ENCODE data around the gene TTC33.

TTC33 gene

GRCh38 chr5:40676613-40677343, 79.0 kb downstream of the TTC33 start:
- H3K4me3 ChIP-seq (ENCODE audit: low read depth, low read length): no peak overlapping the region
- TF ChIP-seq, protein P1, sequence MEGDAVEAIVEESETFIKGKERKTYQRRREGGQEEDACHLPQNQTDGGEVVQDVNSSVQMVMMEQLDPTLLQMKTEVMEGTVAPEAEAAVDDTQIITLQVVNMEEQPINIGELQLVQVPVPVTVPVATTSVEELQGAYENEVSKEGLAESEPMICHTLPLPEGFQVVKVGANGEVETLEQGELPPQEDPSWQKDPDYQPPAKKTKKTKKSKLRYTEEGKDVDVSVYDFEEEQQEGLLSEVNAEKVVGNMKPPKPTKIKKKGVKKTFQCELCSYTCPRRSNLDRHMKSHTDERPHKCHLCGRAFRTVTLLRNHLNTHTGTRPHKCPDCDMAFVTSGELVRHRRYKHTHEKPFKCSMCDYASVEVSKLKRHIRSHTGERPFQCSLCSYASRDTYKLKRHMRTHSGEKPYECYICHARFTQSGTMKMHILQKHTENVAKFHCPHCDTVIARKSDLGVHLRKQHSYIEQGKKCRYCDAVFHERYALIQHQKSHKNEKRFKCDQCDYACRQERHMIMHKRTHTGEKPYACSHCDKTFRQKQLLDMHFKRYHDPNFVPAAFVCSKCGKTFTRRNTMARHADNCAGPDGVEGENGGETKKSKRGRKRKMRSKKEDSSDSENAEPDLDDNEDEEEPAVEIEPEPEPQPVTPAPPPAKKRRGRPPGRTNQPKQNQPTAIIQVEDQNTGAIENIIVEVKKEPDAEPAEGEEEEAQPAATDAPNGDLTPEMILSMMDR (IDR thresholded peaks at IDR 0.05; ENCODE audit: low read depth, low read length): no peak

DNA sequence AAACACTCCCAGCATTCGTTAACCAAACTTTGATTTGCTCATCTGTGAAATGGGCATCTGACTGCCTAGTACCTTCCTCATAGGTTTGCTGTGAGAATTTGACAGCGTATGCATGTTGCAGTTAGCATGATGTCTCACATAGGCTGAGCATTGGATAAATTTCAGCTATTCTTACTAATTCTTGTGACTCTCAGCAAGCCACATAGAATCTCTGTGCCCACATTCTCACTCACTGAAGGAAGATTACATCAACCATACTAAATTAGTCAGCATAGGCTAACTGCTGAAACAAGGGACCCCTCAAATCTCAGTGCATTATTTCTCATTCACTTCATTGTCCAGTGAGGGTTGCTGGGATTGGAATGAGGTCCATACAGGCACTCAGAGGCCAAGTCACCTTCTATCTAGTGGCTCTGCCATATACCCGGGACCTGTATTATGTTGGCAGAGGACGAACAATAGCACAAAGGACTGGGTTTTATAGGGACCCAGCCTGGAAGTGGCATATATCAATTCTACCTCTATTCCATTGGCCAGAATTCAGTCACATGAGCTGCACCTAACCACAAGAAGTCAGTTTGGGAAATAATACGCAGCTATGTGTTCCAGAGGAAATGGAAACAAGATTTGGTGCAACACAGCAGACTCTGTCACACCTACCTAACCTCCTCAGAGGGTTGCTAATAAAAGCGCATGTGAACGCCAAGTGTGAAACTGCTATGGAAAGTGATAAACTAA, 80.2 kb downstream of the TTC33 start:
- H3K4me3 ChIP-seq (ENCODE audit: low read depth, low read length): no peak overlapping the region
- TF ChIP-seq, protein P1 (IDR thresholded peaks at IDR 0.05; ENCODE audit: low read depth, low read length): no peak

- H3K4me3 ChIP-seq (ENCODE audit: low read depth, low read length): no peak overlapping the region
- TF ChIP-seq, protein P1 (IDR thresholded peaks at IDR 0.05; ENCODE audit: low read depth, low read length): no peak
Observed at GRCh38 chr5:40674661-40675235, 81.0 kb downstream of the TTC33 start.

GRCh38 chr5:40672425-40672824, 83.3 kb downstream of the TTC33 start:
- TF ChIP-seq, protein P1 (IDR thresholded peaks at IDR 0.05; ENCODE audit: low read depth, low read length): no peak
- H3K4me3 ChIP-seq (ENCODE audit: low read depth, low read length): no peak overlapping the region

GRCh38 chr5:40669606-40670390, 86.0 kb downstream of the TTC33 start:
- TF ChIP-seq, protein P1 (IDR thresholded peaks at IDR 0.05; ENCODE audit: low read depth, low read length): no peak
- H3K4me3 ChIP-seq (ENCODE audit: low read depth, low read length): no peak overlapping the region

GRCh38 chr5:40667161-40667663, 88.5 kb downstream of the TTC33 start:
- TF ChIP-seq, protein P1 (IDR thresholded peaks at IDR 0.05; ENCODE audit: low read depth, low read length): no peak
- H3K4me3 ChIP-seq (ENCODE audit: low read depth, low read length): no peak overlapping the region
